ENCODE data around the gene CEP128.

GRCh38 chr14:80956102-80956501, 14.6 kb upstream of the CEP128 start:
- TF ChIP-seq CTCF (conservative IDR thresholded peaks at IDR 0.05): no peak
- no peak for TF ChIP-seq EZH2 (IDR thresholded peaks at IDR 0.05; ENCODE audit: low read depth)

All from PC-9 (cell line).